Measurements from ENCODE around the gene EVI2B. TPM values are rescaled to one million over a fixed set of nuclear protein-coding genes. Genes with fewer than 3 reads are reported as not detected.
"Not testable (repeated sequence)": the region's sequence is repeated elsewhere in the genome, so short reads cannot be mapped to it uniquely, and the experiment has no call there.

Gene EVI2B
- total RNA-seq, 1 donor from 2014 or later = 54.8 TPM

DNA sequence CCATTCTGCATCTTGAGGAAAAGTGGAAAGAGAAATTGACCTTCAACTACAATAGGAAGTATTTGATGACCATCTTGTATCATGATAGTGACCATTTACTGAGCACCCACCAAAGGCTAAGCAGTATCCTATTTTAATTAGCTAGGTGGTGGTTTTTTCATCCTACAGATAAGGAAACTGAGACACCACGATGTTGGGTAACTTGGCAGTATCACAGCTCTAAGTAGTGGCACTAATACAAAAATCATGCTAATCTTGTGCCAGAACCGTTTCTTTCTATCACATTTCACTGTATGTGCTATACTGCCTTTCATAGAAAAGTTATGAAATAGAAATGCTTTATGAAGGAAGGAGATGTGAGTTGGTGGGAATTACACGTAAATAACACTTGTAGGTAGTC is 2.3 kb downstream of the EVI2B start:
- intact Hi-C loops (cut with micrococcal nuclease) = loop anchor here (5.0 to 10.0 kb wide), 7 partner anchors 154 to 1043 kb away; partner anchors contain the start of genes ATAD5, TEFM, UTP6 and ZNF207

DNA sequence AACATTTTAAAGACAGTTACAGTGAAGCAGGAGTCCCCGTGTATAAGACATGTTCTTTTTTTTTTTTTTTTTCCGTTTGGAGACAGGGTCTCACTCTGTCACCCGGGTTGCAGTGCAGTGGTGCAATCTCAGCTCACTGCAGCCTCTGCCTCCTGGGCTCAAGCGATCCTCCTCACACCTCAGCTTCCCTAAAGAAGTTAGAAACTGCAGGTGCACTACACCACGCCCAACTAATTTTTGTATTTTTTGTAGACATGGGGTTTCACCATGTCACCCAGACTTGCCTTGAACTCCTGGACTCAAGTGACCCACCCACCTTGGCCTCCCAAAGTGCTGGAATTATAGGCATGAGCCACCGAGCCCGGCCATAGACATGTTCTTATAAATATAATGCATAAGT is 3.0 kb downstream of the EVI2B start:
- intact Hi-C loops (cut with micrococcal nuclease) = loop anchor here (1.0 to 10.0 kb wide), 9 partner anchors 10 to 1044 kb away; partner anchors contain the start of genes ATAD5, EVI2A, TEFM and UTP6

DNA sequence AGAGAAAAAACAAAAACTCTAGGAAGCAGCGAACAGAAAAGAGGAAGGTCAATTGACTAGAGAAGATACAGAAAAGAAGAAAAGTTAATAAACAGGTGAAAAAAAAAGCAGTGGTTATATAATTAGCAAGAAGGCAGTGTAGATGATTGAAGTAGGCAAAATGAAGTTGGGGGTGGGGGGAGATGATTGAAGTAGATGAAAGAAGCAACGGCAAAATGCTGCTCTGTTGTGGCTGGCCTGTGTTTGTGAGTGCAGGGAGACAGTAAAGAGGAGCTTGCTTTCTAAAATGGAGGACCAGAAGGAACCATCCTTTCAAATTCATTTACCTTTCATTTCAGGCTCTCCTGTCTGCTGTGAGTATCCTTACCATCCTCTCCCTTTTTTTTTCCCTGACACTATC is 3.6 kb downstream of the EVI2B start:
- intact Hi-C loops (cut with micrococcal nuclease) = loop anchor here (1.0 to 10.0 kb wide), 9 partner anchors 11 to 1045 kb away; partner anchors contain the start of genes ATAD5, EVI2A, TEFM and UTP6

DNA sequence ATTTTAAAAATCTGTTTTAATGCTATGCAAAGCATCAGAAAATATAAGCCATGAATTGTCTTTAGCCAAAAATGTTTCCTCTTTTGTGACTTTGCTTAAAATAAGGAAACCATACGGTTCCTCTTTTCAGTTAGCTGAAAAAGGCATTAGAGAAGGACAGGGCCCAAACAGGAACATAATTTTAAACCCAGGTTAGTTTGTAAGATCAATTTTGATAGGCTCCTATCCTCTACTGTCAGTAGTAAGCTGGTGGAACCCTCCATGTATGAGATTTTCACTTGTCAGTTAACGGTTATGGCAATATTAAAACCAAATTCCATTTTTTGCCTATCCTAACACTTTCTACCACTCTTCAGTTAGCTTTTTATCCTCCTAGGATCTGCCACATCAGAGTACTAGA is 4.3 kb downstream of the EVI2B start:
- intact Hi-C loops (cut with micrococcal nuclease) = no loop called here

DNA sequence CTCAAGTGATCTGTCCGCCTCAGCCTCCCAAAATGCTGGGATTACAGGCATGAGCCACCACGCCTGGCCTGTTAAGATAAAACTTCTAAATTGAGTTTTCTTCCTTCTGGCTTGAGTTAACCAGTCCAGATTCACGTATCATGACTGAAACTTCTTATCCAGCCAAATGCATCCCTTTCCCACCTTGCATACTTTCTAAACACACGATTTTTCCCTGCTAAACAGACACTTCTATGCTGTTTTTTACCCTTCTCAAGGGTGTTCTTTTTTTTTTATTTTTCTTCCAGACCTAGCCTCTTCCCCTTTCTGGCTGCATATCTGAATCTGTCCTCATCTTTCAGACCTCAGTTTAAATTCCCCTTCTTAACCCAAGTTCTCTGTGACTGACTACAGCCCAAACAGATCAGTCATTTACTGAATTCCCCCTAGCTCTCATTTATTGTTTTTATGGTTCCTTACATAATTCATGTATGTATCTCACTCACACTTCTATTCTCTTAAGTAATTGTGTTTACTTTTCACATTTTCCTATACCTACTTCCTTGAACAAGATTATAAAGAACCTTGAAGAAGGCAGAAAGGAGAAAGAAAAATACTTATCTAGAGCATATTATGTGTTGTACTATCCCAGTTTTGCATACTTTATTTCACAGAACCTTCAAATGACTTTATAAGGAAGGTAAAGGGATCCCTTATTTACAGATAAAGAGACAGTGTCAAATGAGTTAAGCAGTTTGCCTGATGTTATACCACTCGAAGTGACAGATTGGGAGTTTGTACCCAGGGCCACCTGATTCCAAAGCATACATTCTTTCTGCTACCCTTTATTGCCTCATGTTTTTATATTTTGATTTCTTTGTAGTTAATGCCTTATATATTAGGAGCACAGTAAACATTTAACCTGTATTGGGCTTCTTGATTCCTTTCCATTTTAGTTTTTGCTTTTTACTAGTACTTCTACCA is 5.2 kb downstream of the EVI2B start:
- intact Hi-C loops (cut with micrococcal nuclease) = no loop called here

DNA sequence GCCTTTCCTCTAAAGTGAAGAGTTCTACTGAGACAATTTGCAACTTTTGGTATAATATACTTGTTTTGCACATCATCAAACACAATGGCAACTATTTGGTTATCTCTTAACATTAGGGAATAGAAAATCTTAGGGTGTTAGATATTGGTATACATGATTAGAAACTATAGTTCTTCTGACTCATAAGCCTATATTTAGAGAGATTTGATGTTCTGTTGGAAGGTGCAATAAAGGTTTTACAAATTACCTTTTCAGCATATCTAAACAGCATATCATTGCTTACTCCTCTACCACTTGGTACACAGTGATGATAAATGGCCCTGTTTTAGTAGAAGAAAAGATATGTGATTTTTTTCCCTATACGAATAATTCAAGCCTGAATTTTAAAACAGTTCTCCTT is 6.2 kb downstream of the EVI2B start:
- intact Hi-C loops (cut with micrococcal nuclease) = loop anchor here (2.0 kb wide), 1 partner anchor 13 kb away; the partner anchor contains the start of gene EVI2A

DNA sequence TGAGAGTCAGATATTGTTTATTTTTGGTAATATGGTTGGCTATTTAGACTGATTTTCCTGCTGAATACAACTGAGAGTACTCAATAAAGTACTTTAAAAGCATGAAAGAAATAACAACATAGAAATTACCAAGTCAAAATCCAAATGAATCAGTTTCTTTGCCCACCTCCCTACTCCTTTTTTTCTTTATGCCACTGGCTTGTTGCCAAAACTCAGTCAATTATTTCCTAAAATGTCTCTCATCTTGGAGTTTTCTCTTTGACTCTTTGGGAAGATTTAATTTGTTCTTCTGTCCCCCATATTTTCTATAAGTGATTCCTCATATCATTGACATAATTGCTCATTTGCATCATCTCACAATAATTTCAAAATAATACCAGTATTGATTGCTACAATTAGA is 14.2 kb downstream of the EVI2B start:
- intact Hi-C loops (cut with micrococcal nuclease) = no loop called here

DNA sequence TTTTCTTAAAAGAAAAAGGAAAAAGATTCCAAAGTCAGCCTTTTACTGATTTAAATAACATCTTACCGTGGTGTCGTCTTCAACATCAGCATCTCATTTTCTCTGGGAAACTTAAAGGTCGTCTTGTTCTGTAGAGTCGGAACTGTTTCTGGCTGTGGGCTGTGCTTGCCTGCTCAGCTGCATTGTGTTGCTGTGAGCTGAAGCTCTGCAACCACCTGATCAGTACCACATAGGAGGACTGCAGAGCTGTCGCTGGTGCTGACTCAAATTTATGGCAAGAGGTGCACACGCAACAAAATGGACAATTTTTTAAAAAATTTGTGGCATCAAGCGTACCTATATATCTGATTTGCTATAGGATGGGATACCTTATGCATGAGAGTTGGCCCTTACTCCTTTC is 16.8 kb downstream of the EVI2B start, which contains the start of gene OMG:
OMG (minus strand) TSS at position 150 of the 400 bp plus-strand sequence. CDS start 908 bp downstream, outside the sequence.
- intact Hi-C loops (cut with micrococcal nuclease) = no loop called here

DNA sequence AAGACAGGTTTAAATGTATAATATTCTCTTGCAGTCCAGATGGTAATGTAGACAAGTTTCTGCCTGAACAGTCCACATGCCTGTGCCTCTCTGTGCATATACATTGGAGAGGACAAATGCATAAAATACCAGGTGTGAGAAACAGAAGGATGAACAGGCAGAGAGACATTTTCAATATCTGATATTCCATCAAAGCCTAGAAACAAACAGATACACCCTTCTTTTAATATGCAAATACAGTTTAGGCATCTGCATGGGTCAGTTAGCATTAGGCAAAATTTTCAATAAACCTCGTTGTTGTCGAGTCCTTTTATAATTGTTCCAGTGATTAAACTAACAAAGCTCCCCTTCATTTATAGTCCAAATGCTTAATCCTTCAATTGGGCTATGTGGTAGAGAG is 17.7 kb downstream of the EVI2B start:
- intact Hi-C loops (cut with micrococcal nuclease) = no loop called here

DNA sequence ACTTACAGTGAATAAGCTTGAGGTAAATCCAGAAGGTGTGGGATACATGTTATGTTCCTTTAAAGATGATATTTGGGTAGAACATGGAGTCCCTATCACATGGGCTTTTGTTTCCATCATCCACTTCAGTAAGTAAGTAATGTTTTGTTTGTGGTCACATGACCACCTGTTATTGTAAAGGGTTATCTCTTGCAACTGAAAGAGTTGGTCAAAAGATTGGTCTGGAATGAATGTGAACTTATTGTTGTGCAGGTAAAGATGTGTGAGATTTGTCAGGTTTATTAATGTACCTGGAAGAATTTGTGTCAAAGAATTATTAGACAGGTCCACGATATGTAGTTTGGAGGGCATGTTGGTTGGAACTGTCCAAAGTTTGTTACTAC is 18.4 kb downstream of the EVI2B start:
- intact Hi-C loops (cut with micrococcal nuclease) = no loop called here

DNA sequence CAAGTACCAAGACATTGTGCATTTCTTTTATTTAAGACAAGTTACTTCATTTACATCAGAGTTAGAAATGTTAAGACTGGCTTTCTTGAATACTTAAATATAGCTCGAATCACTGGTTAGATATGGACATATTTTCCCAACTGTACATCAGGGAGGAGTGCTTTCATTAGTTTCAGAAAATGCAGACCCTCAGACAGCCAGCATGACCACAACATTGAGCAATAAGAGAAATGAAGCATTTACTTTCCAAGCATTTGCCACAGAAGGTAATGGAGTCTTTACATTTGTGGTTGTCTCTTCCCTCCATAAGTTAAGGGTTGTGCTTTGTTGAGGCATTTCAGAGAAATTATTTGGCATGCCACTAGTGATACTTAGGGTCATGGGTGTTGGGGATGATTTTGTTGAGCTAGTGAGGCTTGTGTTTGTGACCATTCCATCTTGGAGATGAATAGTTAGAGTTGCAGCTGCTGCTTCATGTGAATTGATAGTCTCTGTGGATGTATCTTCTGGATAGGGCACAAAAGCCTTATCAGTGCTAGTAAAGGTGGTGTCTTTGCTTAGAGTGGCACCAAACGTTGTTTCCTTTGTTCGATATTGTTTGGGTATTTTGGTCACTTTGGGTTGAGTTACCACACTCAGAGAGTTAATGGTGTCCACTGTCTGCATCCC is 18.9 kb downstream of the EVI2B start:
- intact Hi-C loops (cut with micrococcal nuclease) = no loop called here

DNA sequence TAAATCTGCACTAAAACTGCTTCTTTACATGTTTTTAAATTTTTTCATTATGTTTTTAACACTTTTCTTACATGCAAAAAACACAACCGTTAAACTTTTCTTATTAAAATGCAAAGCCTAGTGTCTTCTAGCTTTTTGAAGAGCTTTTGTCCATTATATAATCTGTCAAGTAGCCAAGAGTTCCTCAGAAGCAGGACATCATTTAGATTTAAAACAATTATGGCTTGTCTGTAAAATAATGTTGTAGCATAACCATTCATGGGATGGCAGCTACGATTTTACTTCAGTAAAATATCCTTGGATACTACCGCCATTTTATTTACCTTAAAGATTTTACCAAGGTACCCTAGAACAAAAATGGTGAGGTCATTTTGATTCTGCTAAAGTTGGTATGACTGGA is 19.6 kb downstream of the EVI2B start:
- intact Hi-C loops (cut with micrococcal nuclease) = no loop called here

DNA sequence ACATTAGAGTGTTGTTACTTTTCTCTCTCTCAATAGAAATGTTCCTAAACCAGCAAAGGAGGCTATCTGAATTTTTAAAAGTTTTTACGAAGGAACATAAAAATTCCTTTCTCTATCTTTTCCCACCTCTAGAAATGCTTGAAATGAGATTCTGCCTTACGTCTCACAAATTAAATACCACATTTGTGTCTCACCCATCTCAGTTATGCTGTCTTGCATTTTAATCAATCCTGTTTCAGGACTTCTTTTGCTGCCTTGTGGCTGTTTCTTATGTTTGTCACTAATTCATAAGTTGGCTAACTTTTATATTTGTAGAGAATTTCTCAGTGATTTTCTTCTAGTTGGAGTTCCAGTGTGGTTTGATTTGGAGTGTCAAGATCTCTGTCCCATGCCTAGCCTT is 20.3 kb downstream of the EVI2B start:
- intact Hi-C loops (cut with micrococcal nuclease) = no loop called here

DNA sequence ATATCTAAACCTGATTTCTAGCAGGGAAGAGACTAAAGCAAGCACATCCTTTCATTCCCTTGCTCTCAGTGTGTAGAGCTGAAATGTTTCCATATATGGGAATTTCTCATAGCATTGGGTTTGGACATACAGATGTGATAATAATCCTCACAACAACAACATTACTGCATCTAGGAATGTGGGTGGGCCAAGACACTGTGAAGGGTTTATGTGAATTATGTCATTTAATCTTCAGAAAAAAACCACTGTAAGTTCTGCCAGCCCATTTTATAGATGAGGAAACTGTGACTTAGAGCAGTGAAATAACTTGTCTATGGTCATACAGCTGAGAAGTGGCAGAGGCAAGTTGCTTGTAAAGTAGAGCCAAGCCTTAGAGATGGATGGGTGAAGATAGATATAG is 22.0 kb downstream of the EVI2B start:
- intact Hi-C loops (cut with micrococcal nuclease) = no loop called here

DNA sequence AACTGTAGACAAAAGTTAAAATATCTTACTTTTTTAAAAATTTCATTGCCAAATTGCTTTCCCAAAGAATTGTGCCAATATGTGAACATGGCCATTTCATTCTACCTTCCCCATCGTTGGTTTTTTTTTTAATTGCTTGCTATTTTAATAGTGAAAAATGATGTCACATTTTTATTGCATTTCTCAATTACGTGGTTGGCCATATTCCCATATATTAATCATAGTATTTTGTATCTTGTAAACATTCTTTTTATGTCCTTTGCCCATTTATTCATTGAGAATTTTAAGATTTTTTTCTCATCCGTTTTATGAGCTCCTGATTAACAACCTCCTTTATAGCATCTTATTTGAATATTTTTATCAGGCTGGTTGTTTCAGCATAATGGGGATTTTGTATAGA is 24.1 kb downstream of the EVI2B start:
- intact Hi-C loops (cut with micrococcal nuclease) = no loop called here

DNA sequence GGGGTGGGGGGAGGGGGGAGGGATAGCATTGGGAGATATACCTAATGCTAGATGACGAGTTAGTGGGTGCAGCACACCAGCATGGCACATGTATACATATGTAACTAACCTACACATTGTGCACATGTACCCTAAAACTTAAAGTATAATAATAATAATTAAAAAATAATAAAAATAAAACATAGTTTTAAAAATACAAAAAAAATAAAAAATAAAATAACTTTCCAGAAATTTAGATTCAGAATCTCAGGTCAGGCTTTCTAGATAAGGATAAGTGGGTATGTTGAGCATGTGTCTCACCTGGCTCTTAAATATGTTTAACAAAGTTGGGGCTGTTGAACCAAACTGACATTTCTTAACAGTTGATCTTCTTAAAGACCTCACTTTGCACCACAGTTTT is 25.9 kb downstream of the EVI2B start:
- intact Hi-C loops (cut with micrococcal nuclease) = not testable (repeated sequence)

DNA sequence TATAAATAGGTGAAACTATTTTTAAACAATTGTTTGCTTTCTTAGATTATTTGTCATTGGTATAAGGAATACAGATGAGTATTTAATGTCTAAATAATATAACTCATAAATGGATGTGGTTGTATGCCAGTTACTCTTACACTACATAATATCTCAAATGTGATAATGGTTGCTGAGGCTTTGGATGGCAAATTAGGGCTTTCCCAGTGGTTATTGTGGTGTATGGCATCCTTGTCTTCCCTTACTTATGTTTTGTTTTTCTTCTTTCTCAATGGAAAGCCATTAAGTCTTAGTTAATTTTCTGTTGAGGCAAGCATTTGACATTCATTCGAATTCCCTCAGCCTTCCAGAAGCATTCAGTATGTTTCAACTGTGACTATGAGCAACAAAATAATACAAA is 27.3 kb downstream of the EVI2B start:
- intact Hi-C loops (cut with micrococcal nuclease) = no loop called here

DNA sequence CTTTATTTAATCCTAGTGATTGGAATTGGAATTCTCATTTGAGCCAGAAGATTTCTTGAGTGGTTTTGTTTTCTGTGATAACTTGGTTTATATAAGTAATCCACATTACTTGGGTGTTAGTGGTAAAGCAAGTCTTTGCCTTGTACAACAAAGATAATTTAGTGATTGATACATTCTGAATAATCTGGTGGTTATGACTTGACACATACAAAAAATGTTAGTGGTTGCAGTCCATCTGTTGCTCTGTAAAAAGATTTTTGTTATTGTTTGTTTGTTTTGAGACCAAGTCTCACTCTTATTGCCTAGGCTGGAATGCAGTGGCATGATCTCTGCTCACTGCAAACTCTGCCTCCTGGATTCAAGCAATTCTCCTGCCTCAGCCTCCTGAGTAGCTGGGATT is 30.0 kb downstream of the EVI2B start:
- intact Hi-C loops (cut with micrococcal nuclease) = no loop called here

DNA sequence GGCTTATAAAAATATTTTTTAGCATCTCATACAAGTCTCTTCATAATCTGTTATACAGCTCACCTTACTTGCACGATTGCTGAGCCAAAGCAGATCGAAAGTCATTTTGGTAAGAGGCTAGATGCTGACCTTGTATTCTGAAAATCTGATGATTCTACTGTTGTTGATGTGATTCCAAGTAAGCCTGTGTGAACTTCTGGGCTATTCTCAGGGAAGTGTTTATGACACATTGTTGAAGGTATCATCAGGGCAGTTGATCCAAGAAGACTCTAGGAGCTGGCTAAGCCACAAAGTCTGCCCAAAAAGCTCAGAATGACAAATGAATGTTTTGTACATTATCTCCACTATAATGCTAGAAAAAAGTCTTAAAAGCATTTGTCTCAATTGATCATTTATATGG is 32.8 kb downstream of the EVI2B start:
- intact Hi-C loops (cut with micrococcal nuclease) = no loop called here

DNA sequence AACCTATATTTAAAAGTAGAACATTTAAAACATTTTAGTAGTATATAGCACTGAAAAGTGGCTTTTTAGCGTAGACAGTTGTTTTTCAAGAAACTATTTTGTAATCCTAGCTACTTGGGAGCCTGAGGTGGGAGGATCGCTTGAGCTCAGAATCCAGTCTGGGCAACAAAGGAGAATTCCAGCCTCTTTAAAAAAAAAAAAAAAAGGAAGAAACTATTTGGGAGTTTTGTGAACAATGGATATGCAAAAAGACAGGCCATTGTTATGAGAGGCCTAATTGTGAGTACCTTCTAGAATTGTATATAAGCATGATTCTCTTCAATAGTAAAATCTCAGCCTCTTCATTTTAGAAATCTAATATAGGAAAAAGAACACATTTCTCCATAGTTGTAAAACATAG is 34.5 kb downstream of the EVI2B start:
- intact Hi-C loops (cut with micrococcal nuclease) = no loop called here

DNA sequence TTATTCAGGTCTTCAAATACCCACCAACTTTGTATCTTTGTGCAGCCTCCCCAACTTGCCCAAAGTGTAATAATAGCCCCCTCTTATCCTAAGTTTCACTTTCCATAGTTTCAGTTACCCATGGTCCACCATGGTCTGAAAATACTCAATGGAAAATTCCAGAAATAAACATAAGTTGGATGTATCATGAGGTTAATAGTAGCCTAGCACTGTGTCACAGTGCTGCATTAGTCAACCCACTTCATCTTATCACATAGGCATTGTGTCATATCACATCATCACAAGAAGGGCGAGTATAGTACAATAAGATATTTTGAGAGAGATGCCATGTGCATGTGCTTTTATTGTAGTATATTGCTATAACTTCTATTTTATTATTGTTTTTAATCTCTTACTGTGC is 38.7 kb downstream of the EVI2B start:
- intact Hi-C loops (cut with micrococcal nuclease) = no loop called here

DNA sequence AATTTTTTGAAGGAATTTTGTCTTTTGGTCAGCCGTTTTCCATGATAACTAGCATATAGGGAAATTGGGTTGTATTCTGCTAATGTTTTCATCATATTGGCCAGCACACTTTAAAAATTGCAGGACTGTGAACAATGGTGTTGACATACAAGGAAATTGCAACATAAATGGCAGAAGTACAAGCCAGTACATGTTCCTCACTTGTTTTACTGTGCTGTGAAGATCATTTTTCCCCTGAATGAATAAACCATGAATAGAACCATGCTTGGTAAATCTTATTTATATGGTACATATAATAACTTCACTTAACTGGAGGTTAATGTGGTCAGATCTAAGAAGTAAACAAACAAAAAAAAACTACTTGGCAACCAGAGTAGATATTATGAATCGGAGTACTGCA is 39.6 kb downstream of the EVI2B start:
- intact Hi-C loops (cut with micrococcal nuclease) = no loop called here
